Stimulated activated CD4-positive, alpha-beta T cell treated with anti-CD3 and anti-CD28 coated beads, Interleukin-12 subunit alpha, Interleukin-12 subunit beta, amount 100 ng/mL, for 24 hours (primary cell): ENCODE data around the gene CREB5.

Experiments
- DNase-seq, 2 experiments: peaks; one replicate each; pipeline ENCODE4 v3.0.0-alpha.2; 2020; ENCODE audit warnings: low read depth in 2 of 2

Gene CREB5

GRCh38 chr7:28708033-28708951 lies 296.0 kb downstream of the CREB5 start:
- no peak for DNase-seq

- no peak for DNase-seq
Measured at GRCh38 chr7:28709748-28710147, 297.4 kb downstream of the CREB5 start.

GRCh38 chr7:28711114-28711513 lies 298.8 kb downstream of the CREB5 start:
- DNase-seq, result no peak

- DNase-seq, result no peak
Measured at GRCh38 chr7:28714459-28715120, 302.3 kb downstream of the CREB5 start.

- DNase-seq, result no peak
Measured at GRCh38 chr7:28717445-28718054, 305.2 kb downstream of the CREB5 start.

- no peak for DNase-seq
Measured at GRCh38 chr7:28718055-28718481, 305.8 kb downstream of the CREB5 start.

- no peak for DNase-seq
Measured at GRCh38 chr7:28718545-28718944, 306.2 kb downstream of the CREB5 start.

- no peak for DNase-seq
Measured at GRCh38 chr7:28722684-28723083, 310.4 kb downstream of the CREB5 start.

- no peak for DNase-seq
Measured at GRCh38 chr7:28723336-28723735, 311.0 kb downstream of the CREB5 start.

GRCh38 chr7:28724563-28724962 lies 312.2 kb downstream of the CREB5 start:
- no peak for DNase-seq

- no peak for DNase-seq
Measured at GRCh38 chr7:28725045-28725642, 312.8 kb downstream of the CREB5 start.

- DNase-seq, result no peak
Measured at GRCh38 chr7:28725911-28726310, 313.6 kb downstream of the CREB5 start.

GRCh38 chr7:28726555-28726954 lies 314.2 kb downstream of the CREB5 start:
- DNase-seq, result no peak

- no peak for DNase-seq
Measured at GRCh38 chr7:28729281-28729680, 317.0 kb downstream of the CREB5 start.

- no peak for DNase-seq
Measured at GRCh38 chr7:28729727-28730126, 317.4 kb downstream of the CREB5 start.

GRCh38 chr7:28731092-28731658 lies 318.9 kb downstream of the CREB5 start:
- no peak for DNase-seq

GRCh38 chr7:28732071-28732869 lies 320.0 kb downstream of the CREB5 start:
- DNase-seq, result no peak

GRCh38 chr7:28733035-28733434 lies 320.7 kb downstream of the CREB5 start:
- no peak for DNase-seq

- DNase-seq, result no peak
Measured at GRCh38 chr7:28738412-28738811, 326.1 kb downstream of the CREB5 start.

GRCh38 chr7:28739128-28739527 lies 326.8 kb downstream of the CREB5 start:
- DNase-seq, result no peak

- DNase-seq, result no peak
Measured at GRCh38 chr7:28739826-28740225, 327.5 kb downstream of the CREB5 start.
